T-cell (primary cell): Measurements from ENCODE around the gene EGLN2. TPM values are rescaled to one million over a fixed set of nuclear protein-coding genes. Genes with fewer than 3 reads are reported as not detected.
A peak's percentile ranks its signal among the peaks of the same experiment; 100 is the strongest.

Experiments used
- ATAC-seq, 4 experiments: fragments of 200-7000 bp in 3 of 4; fragments of 150-1000 bp in 1 of 4; cut with Tn5 transposase; replicated peaks in 1 of 4; 1 replicate in 3 of 4; 2 replicates in 1 of 4; pipeline ENCODE4 v1.10.0; 2021; ENCODE audit warnings: moderate library complexity in 3 of 4, mild to moderate bottlenecking in 2 of 4, moderate number of reproducible peaks in 1 of 4
- CTCF ChIA-PET, 2 donors: fragments of 300-600 bp; sonication (Branson Sonifier 250); formaldehyde crosslinking; loops; one replicate each; lab custom pipeline; 2022; ENCODE audit warnings: antibody characterized with exemption in 2 of 2; lab: Charles Lee
- POLR2A ChIA-PET, 2 donors: fragments of 300-600 bp; sonication (Branson Sonifier 250); formaldehyde crosslinking; loops; one replicate each; lab custom pipeline; 2022; ENCODE audit warnings: antibody characterized with exemption in 2 of 2; lab: Charles Lee
- DNase-seq, 35 experiments: peaks; one replicate each; pipeline versions ENCODE4 v3.0.0 to v3.0.0-alpha.2; 2013 to 2023
- H3K27ac ChIP-seq: one replicate; pipeline ENCODE4 v1.5.1; 2013; ENCODE audit warnings: low read length
- H3K27me3 ChIP-seq, 2 experiments: replicated peaks in 1 of 2; 1 replicate in 1 of 2; 2 replicates in 1 of 2; pipeline versions ENCODE4 v1.6.1 to v1.7.0; 2013; ENCODE audit warnings: low read length in 1 of 2, mixed read lengths in 1 of 2; ENCODE audit not compliant: control insufficient read depth in 2 of 2, insufficient read depth in 2 of 2; ENCODE audit errors: extremely low read depth in 1 of 2
- H3K36me3 ChIP-seq, 2 donors: 1 replicate in 1 of 2; 2 replicates in 1 of 2; pipeline versions ENCODE4 v1.6.1 to v1.7.0; 2013; ENCODE audit warnings: low read length in 1 of 2; ENCODE audit not compliant: control insufficient read depth in 2 of 2, insufficient read depth in 1 of 2; ENCODE audit errors: extremely low read depth in 1 of 2
- H3K4me1 ChIP-seq, 2 experiments: 1 replicate in 1 of 2; 2 replicates in 1 of 2; pipeline versions ENCODE4 v1.6.1 to v1.7.0; 2013; ENCODE audit warnings: low read length in 2 of 2, mixed read lengths in 1 of 2; ENCODE audit not compliant: insufficient read depth in 2 of 2, control insufficient read depth in 1 of 2; ENCODE audit errors: extremely low read depth in 1 of 2
- H3K4me3 ChIP-seq, 2 donors: 1 replicate in 1 of 2; 2 replicates in 1 of 2; pipeline versions ENCODE4 v1.5.1 to v1.7.0; 2013; ENCODE audit warnings: mild to moderate bottlenecking in 2 of 2, low read length in 1 of 2, moderate library complexity in 1 of 2; ENCODE audit not compliant: control insufficient read depth in 1 of 2; ENCODE audit errors: extremely low read depth in 1 of 2
- H3K9me3 ChIP-seq: 2 replicates; pipeline ENCODE4 v1.7.0; 2013
- H3K27ac Mint-ChIP-seq, 2 donors: one replicate each; pipeline ENCODE4 v1.8.0; 2020 to 2021; ENCODE audit warnings: mild to moderate bottlenecking in 2 of 2, mixed read lengths in 2 of 2
- H3K27me3 Mint-ChIP-seq, 2 donors: one replicate each; pipeline ENCODE4 v1.8.0; 2021 to 2022; ENCODE audit warnings: mixed read lengths in 2 of 2
- H3K36me3 Mint-ChIP-seq: one replicate; pipeline ENCODE4 v1.8.0; 2021; ENCODE audit warnings: mixed read lengths
- H3K4me1 Mint-ChIP-seq, 3 donors: one replicate each; pipeline ENCODE4 v1.8.0; 2020 to 2022; ENCODE audit warnings: mixed read lengths in 3 of 3, mild to moderate bottlenecking in 1 of 3
- H3K4me3 Mint-ChIP-seq, 3 donors: one replicate each; pipeline ENCODE4 v1.8.0; 2020 to 2022; ENCODE audit warnings: mild to moderate bottlenecking in 3 of 3, mixed read lengths in 3 of 3, moderate library complexity in 3 of 3
- H3K9me3 Mint-ChIP-seq, 3 donors: one replicate each; pipeline ENCODE4 v1.8.0; 2020 to 2022; ENCODE audit warnings: mixed read lengths in 3 of 3
- WGBS: methylation state at CpG from one replicate; pipeline ENCODE4 v1.1.5; 2013; ENCODE audit warnings: missing lambda C conversion rate; ENCODE audit not compliant: insufficient coverage; 5-methylcytosine and 5-hydroxymethylcytosine counted together
- total RNA-seq, 35 experiments: library from RNA in 6 of 35; stranded (reverse) in 6 of 35; fragments of 120-200 nt in 1 of 35; gene quantifications; one replicate each; pipeline versions ENCODE4 v1.2.1 to v1.2.4 and lab custom pipeline; 2013 to 2026

EGLN2 gene
- total RNA-seq, 5 donors from 2014 or later (not counting 1 experiment from before 2014, with no cell fraction given): 150 to 234 (median 224) TPM

- H3K27ac ChIP-seq: peak within 1 kb of the TSS; percentile 86
- DNase-seq (peak; percentile 99 to 100 (median 100)), ATAC-seq (peak; percentile 84 to 89 (median 88))
- Mint-ChIP-seq H3K4me1 (peaks cover 26 to 40% (median 38%) of the 10 kb centered on the region in 3 donors), H3K27me3 (no peaks in the 10 kb centered on the region), H3K36me3 (peaks cover 13% of the 10 kb centered on the region), H3K9me3 (no peaks in the 10 kb centered on the region), H3K4me3 (peak within 1 kb of the TSS; percentile 83 to 90 (median 88)), H3K27ac (peak within 1 kb of the TSS; percentile 96)
- peak within 1 kb of the TSS; percentile 67 to 96 for H3K4me3 ChIP-seq
- H3K4me1 ChIP-seq: peaks cover 9 to 26% of the 10 kb centered on the region in 2 experiments
- H3K9me3 ChIP-seq: no peaks in the 10 kb centered on the region
- under 1% methylated on average over 53 of the region's 56 CpGs for WGBS
- ChIA-PET CTCF (interaction anchor here (0.5 to 3.3 kb wide), 24 partner anchors 12 to 1180 kb away, joined by 3 to 30 read pairs (median 3); partner anchors contain the start of genes ACTMAP (in 1 of the 2), C19orf47 (in 1 of the 2), COQ8B (in 1 of the 2) and EGLN2 (in 1 of the 2)), POLR2A (interaction anchor here (0.6 to 2.5 kb wide), 11 partner anchors 20 to 1104 kb away, joined by 3 to 23 read pairs (median 5); partner anchors contain the start of genes ACTMAP (in 1 of the 2), COQ8B (in 1 of the 2), EGLN2 (in 1 of the 2) and HNRNPUL1 (in 1 of the 2))
- peaks cover under 1 to 7% of the 10 kb centered on the region in 2 donors for H3K36me3 ChIP-seq
- no peaks in the 10 kb centered on the region for H3K27me3 ChIP-seq
These were observed 20.9 kb upstream of the EGLN2 start, which contains the start of gene RAB4B for GRCh38 chr19:40777937-40778705. RAB4B (plus strand) TSS chr19:40778247; CDS start chr19:40778376, 129 bp downstream.

- POLR2A ChIA-PET: interaction anchor here (0.5 to 2.5 kb wide), 6 partner anchors 20 to 1105 kb away, joined by 3 to 23 read pairs (median 6); partner anchors contain the start of genes ACTMAP (in 1 of the 2), EGLN2 (in 1 of the 2), HNRNPUL1 (in 1 of the 2) and SNRPA (in 1 of the 2)
- CTCF ChIA-PET: interaction anchor here (0.5 to 3.3 kb wide), 12 partner anchors 20 to 780 kb away, joined by 3 to 30 read pairs (median 7); partner anchors contain the start of genes ACTMAP (in 1 of the 2), EGLN2 (in 1 of the 2) and SNRPA (in 1 of the 2)
- H3K4me1 ChIP-seq: peaks cover 9 to 26% of the 10 kb centered on the region in 2 experiments
- no peaks in the 10 kb centered on the region for H3K27me3 Mint-ChIP-seq
- H3K9me3 Mint-ChIP-seq: no peaks in the 10 kb centered on the region
- WGBS: 18% methylated on average over 6 of the region's 7 CpGs
- H3K27ac Mint-ChIP-seq: peak overlapping the region; percentile 96
- peak overlapping the region; percentile 83 to 90 (median 88) for H3K4me3 Mint-ChIP-seq
- H3K36me3 Mint-ChIP-seq: peaks cover 17% of the 10 kb centered on the region
- DNase-seq (no peak), ATAC-seq (no peak)
- H3K4me1 Mint-ChIP-seq: peaks cover 26 to 40% (median 40%) of the 10 kb centered on the region in 3 donors
- peak overlapping the region; percentile 73 for H3K27ac ChIP-seq
- peaks cover 4 to 9% of the 10 kb centered on the region in 2 donors for H3K36me3 ChIP-seq
- H3K4me3 ChIP-seq: peak overlapping the region; percentile 64 to 67
- no peaks in the 10 kb centered on the region for H3K9me3 ChIP-seq
- no peaks in the 10 kb centered on the region for H3K27me3 ChIP-seq
These were observed 20.2 kb upstream of the EGLN2 start for GRCh38 chr19:40778706-40779284.

- POLR2A ChIA-PET: interaction anchor here in 1 of 2 donors (0.7 kb wide), 1 partner anchor 26 kb away, joined by 3 read pairs; no protein-coding TSS in a partner anchor
- Histone ChIP-seq H3K4me1 (peaks cover 9 to 26% of the 10 kb centered on the region in 2 experiments), H3K4me3 (no peak overlapping the region), H3K36me3 (peaks cover 14 to 21% of the 10 kb centered on the region in 2 donors), H3K27ac (no peak overlapping the region), H3K27me3 (no peaks in the 10 kb centered on the region), H3K9me3 (no peaks in the 10 kb centered on the region)
- ATAC-seq: no peak
- peak overlapping the region; percentile 25 to 49 for H3K27ac Mint-ChIP-seq
- no peak overlapping the region for H3K4me3 Mint-ChIP-seq
- WGBS: 100% methylated on average over 5 of the region's 5 CpGs
- no peak for DNase-seq
- no peaks in the 10 kb centered on the region for H3K9me3 Mint-ChIP-seq
- H3K27me3 Mint-ChIP-seq: no peaks in the 10 kb centered on the region
- peaks cover 22% of the 10 kb centered on the region for H3K36me3 Mint-ChIP-seq
- CTCF ChIA-PET: no interaction called here
- peaks cover 26 to 42% (median 40%) of the 10 kb centered on the region in 3 donors for H3K4me1 Mint-ChIP-seq
These were observed 18.4 kb upstream of the EGLN2 start for GRCh38 chr19:40780582-40780981.

DNA sequence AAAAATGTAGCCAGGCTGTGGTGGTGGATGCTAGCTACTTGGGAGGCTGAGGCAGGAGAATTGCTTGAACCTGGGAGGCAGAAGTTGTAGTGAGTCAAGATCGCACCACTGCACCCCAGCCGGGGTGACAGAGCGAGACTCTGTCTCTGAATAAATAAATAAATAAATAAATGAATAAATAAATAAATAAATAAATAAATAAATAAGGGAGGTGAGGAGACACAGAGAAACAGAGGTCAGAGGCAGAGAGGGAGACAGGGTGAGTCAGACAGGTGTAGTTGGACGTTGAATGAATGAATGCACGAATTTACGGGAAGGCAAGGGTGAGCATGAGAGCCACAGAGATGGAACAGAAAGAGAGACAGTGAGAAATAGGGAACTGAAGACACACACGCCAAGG lies 17.9 kb upstream of the EGLN2 start:
- Histone ChIP-seq H3K4me1 (peaks cover 9 to 26% of the 10 kb centered on the region in 2 experiments), H3K4me3 (no peak overlapping the region), H3K27me3 (no peaks in the 10 kb centered on the region), H3K27ac (no peak overlapping the region), H3K9me3 (no peaks in the 10 kb centered on the region), H3K36me3 (peaks cover 14 to 23% of the 10 kb centered on the region in 2 donors)
- 95% methylated on average over 4 of the region's 7 CpGs for WGBS
- Mint-ChIP-seq H3K9me3 (no peaks in the 10 kb centered on the region), H3K27me3 (no peaks in the 10 kb centered on the region), H3K4me1 (peaks cover 26 to 40% (median 39%) of the 10 kb centered on the region in 3 donors), H3K36me3 (peaks cover 23% of the 10 kb centered on the region), H3K4me3 (no peak overlapping the region), H3K27ac (peak overlapping the region; percentile 16 to 50)
- DNase-seq (no peak), ATAC-seq (no peak)
- POLR2A ChIA-PET: interaction anchor here in 1 of 2 donors (0.6 kb wide), 1 partner anchor 960 kb away, joined by 8 read pairs; no protein-coding TSS in a partner anchor
- CTCF ChIA-PET: interaction anchor here in 1 of 2 donors (0.7 kb wide), 1 partner anchor 577 kb away, joined by 7 read pairs; no protein-coding TSS in a partner anchor

GRCh38 chr19:40783711-40784110 lies 15.3 kb upstream of the EGLN2 start:
- H3K36me3 ChIP-seq: peaks cover 28 to 34% of the 10 kb centered on the region in 2 donors
- peaks cover 5 to 10% of the 10 kb centered on the region in 2 experiments for H3K4me1 ChIP-seq
- no peak overlapping the region for H3K27ac ChIP-seq
- H3K9me3 ChIP-seq: no peaks in the 10 kb centered on the region
- no peak for ATAC-seq
- H3K27me3 Mint-ChIP-seq: no peaks in the 10 kb centered on the region
- peaks cover 34% of the 10 kb centered on the region for H3K36me3 Mint-ChIP-seq
- H3K27me3 ChIP-seq: no peaks in the 10 kb centered on the region
- H3K4me3 ChIP-seq: no peak overlapping the region
- WGBS: 92% methylated on average over 11 of the region's 14 CpGs
- H3K4me3 Mint-ChIP-seq: no peak overlapping the region
- H3K9me3 Mint-ChIP-seq: no peaks in the 10 kb centered on the region
- H3K27ac Mint-ChIP-seq: no peak overlapping the region
- DNase-seq: no peak
- POLR2A ChIA-PET: no interaction called here
- H3K4me1 Mint-ChIP-seq: peaks cover 13 to 25% (median 24%) of the 10 kb centered on the region in 3 donors
- CTCF ChIA-PET: no interaction called here
